HCEC 1CT (cell line): Measurements from ENCODE around the gene PUS1.
"Not testable (repeated sequence)": the region's sequence is repeated elsewhere in the genome, so short reads cannot be mapped to it uniquely, and the experiment has no call there.

Experiments used
- DNase-seq: peaks from one replicate; pipeline ENCODE4 v3.0.0-alpha.2; 2017

PUS1 gene

DNA sequence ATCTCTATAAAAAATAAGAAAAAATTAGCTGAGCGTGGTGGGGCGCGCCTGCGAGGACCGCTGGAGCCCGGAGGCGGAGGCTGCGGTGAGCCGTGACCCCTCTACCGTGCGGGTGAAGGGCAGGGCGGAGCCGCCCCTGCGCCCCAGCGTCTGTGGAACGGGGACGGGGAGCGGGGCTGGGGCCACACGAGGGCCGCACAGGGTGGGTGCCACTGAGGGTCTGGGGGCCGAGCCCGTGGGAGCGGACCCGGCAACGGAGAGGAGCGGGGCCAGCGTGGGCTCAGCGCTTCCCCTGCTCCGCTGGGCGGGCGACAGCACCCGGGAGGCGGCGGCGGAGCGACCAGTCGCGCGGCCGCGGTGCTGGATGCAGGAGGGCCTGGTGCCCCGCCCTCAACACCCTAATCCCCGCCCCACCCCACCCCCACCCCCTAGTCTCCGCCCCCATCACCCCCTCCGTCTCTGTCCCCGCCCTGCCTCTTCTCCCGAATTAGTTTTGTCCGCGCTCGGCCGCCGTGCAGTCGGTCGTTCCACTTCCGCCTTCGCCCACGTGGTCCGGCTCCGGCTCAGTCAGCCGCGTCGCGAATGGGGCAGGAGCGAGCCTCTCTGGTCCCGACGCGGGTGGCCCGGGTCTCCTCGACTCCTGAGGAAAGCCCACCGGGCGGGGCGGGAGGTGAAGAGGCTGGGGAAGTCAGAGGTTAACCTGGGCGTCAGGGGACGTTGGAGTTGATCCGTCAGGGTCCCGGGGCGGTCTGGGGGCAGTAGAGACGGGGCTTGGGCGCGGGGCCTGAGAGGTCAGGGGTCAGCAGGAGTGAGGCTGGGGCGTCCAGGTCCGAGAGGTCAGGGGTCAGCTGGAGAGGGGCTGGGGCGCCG is at the start of gene PUS1:
Gene PUS1 (plus strand): TSS at position 566 of the 870 bp plus-strand sequence. CDS start 447 bp downstream, outside the sequence.
- peak; percentile 93 for DNase-seq

- DNase-seq: no peak
Measured at GRCh38 chr12:131882804-131883520, 46.1 kb upstream of the PUS1 start.

DNA sequence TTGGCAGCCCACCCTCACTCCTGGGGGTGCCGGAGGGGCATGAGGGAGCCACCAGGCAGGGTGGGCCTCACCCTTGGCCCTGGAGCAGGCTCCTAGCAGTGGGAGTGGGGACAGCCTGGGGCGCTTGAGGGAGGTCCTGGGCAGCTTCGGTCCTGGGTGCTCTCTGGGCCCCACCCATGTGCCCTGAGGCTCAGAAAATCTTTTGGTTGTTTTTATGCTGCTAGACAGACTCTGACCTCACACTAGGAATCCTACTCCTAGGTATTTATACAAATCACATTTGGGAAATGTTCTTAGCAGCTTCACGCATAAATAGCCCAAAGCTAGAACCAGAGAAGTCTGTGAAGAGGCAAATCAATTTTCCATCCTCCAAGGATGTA is 45.6 kb upstream of the PUS1 start:
- DNase-seq: no peak

GRCh38 chr12:131885076-131885475 is 44.0 kb upstream of the PUS1 start:
- DNase-seq: not testable (repeated sequence)

GRCh38 chr12:131885543-131886057 is 43.5 kb upstream of the PUS1 start:
- no peak for DNase-seq

- DNase-seq: not testable (repeated sequence)
Measured at GRCh38 chr12:131891722-131892121, 37.4 kb upstream of the PUS1 start.

- no peak for DNase-seq
Measured at GRCh38 chr12:131892711-131893604, 36.1 kb upstream of the PUS1 start.

DNA sequence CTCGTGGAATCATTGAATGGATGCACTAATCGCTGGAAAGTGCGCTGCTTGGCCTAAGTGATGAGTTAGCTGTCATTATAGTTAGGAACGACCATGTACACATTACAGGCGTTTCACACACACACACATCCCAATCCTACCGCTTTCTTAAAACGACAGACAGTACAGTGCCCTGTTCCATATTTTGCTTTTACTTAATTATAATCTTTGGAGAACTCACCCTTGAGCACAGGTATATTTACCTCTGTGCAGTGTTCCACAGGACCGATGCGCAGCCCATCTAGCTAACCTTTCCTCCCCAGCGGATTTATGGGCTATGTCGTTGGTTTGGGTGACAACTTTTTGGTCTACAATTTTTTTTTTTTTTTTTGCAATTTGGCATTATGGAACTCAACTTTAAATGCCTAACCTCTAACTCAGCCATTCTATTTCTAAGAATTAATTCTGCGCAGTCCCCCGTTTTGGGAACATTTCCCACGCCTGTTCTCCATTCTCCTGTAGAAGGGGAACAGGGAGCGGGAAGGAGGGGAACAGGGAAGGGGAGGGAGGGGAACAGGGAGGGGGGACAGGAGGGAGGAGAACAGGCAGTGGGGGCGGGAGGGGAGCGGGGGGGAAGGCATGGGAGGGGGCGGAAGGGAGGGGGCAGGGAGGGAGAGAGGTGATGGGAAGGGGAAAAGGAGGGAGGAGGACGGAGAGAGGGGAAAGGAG is 35.3 kb upstream of the PUS1 start:
- peak; percentile 31 for DNase-seq

GRCh38 chr12:131894313-131894860 is 34.7 kb upstream of the PUS1 start, which contains the start of gene ULK1:
ULK1 (plus strand) TSS chr12:131894622; CDS start chr12:131895002, 380 bp downstream.
- DNase-seq: peak; percentile 84

DNA sequence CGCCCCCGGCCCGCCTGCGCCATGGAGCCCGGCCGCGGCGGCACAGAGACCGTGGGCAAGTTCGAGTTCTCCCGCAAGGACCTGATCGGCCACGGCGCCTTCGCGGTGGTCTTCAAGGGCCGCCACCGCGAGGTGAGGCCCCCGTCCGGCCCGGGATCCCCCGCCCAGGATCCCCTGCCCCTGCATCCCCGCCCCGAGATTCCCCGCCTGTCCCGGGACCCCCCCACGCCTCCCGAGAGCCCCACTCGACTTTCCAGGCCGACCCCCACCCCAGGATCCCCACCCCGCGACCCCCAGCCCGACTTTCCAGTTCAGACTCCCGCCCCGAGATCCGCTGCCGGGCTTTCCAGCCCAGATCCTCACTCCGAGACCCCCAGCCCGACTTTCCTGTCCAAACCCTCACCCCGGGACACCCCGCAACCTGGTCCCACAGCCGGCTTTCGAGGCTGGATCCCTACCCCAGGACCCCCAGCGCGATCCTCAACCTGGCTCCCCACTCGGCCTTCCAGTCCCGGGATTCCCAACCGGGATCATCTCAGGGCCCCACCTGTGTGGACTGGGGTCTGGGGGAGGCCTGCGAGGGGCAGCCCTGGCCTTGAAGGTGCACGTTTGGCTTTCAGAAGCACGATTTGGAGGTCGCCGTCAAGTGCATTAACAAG is 34.0 kb upstream of the PUS1 start:
- DNase-seq: no peak

GRCh38 chr12:131895640-131896079 is 33.4 kb upstream of the PUS1 start:
- DNase-seq: no peak

GRCh38 chr12:131896080-131896810 is 32.8 kb upstream of the PUS1 start:
- DNase-seq: peak; percentile 86

GRCh38 chr12:131896811-131897270 is 32.2 kb upstream of the PUS1 start:
- no peak for DNase-seq

GRCh38 chr12:131897276-131897675 is 31.8 kb upstream of the PUS1 start:
- no peak for DNase-seq

DNA sequence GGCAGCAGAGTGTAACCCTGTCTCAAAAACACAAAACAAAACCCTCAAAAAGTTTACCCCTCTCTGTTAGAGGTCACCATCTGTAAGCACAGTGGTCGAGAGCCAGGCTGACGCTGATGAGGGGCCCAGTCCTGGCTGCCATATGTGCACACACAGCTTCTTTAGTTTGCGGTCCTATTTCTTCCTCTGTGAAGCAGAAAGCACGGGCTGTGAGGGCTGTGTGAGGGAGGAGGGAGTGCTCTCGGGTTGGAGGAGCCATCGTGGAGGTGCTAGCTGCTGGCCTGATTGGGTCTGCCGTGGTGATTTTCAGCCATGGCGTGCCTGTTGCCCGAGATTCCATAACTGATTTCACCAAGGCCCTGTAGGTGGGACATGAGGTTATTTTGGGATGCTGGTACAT is 31.2 kb upstream of the PUS1 start:
- no peak for DNase-seq

- DNase-seq: no peak
Measured at GRCh38 chr12:131900397-131900796, 28.7 kb upstream of the PUS1 start.

DNA sequence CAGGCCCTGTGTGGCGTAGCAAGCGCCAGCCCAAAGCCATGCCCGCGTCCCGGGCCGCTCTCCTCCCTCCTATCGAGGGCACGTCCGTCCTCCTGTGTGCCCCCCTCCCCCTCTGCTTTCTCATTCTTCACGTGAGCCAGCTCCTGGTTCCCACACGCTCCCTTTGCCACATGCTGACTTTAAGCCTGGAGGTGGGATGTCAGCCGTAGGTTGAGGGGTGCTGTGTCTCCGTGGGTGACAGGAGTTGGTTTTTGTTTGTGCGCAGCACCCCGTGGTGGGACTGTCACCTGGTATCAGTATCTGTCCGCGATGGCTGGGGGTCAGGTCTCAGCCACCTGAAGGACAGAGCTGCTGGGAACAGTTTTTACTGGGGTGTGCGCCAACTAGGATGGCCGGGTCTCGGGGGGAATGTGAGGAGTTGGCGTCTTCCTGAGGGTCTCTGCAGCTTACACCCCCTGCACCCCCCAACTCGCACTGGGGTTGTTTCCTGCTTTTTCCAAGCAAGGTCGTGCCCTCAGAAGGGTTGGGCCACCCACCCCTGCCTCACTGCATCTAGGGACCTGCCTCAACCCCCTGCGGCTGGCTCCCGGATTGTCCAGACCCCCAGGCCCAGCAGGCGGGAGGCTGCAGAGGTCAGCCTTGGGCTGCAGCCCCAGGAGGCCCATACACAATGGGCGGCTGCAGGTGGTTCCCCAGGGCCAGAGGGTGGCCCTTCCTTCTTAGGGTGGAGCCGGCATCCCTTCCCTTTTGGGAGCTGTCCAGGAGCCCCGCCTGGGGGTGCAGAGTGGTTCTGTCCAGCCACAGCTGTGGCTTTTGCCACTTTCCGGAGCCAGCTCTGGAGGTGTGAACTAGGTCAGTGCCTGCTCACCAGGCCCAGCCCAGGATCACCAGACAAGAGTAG is 27.4 kb upstream of the PUS1 start:
- no peak for DNase-seq

GRCh38 chr12:131902332-131903241 is 26.5 kb upstream of the PUS1 start:
- no peak for DNase-seq
